ENCODE results near the gene CERKL.

The CERKL gene

DNA sequence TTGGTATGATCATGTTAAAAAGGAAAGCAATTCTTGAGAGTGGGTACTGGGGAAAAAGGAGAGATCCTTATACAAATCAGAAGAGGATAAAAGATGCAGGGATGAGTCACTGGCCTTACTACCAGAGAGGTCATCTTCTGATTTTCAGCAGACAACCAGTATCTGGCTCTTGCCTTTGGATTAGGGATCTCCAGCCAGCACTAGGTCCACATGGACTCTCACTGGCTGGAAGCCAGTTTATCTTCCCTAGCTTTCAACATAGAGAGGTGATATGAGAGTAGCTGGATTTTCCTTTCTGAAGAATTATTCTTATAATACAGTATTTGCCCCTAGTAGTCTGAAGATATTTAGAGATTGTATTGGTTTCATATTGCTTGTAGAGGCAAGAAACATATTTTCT, 30.2 kb downstream of the CERKL start:
- DNase-seq (ENCODE audit: low spot score), result no peak

DNA sequence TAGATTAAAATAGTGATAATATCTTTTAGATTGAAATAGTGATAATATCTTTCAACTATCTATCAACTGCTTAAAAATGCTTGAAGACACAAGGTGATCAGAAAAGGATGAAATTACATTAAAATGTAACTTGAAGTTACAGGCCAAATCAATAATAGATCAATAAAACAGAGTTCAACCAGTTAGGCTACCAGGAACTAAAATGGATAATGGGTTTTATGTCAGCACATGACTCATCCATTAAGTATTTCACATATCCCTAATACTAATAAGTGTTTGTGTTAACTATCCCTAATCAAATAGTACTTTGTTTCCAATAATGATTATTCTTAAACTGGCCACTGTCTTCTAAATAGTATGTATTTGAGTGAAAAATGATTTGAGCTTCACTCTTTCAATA, 33.7 kb downstream of the CERKL start:
- no peak for DNase-seq (ENCODE audit: low spot score)

DNA sequence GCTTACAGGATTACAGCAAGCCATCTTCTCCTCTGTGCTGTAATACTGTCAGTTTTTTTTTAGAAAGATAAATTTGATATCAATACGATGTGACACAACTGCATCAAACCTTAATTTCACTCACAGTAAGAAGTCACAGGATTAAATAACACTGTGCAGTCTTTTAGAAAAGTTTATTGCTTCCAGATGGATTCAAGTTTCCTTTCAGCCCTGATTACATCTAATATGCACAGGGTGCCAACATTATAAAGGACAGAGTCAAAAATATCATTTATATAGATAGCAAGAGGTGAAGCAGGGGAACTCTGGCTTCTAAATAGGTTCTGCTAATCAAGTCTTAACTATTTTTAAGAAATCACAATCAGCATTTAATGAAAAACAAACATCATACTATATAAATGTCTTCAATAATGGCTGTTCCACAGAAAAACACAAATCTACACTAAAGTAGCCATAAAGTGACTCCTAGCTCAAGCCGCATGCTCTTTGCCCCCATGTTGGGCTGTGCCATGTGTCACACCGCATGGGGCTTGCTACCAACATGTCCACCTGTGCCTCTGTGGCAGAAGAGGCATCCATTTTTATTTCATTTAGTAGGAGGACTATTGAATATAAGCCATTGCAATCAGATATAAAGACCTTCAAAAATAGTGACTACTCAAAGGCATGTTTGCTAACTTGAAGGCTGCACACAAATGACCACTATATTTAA, 35.0 kb downstream of the CERKL start:
- no peak for DNase-seq (ENCODE audit: low spot score)

DNA sequence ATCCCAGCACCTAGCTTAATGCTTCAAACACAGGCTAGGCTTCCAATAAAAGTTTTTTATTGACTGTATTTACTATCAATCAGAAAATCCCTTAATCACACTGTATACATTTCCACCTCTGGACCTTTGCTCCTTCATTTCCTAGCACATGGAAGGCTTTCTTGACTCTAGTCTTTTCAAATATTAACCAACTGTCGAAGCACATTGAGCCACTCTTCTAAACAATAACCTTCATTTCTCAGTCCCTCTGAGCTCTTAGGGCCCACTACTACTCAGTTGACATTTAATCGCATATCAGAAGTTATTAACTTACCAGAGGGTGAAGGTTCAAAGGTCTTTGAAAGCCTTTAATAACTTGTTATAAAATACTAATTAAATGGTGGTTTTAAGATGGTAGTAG, 37.4 kb downstream of the CERKL start:
- no peak for DNase-seq (ENCODE audit: low spot score)

DNA sequence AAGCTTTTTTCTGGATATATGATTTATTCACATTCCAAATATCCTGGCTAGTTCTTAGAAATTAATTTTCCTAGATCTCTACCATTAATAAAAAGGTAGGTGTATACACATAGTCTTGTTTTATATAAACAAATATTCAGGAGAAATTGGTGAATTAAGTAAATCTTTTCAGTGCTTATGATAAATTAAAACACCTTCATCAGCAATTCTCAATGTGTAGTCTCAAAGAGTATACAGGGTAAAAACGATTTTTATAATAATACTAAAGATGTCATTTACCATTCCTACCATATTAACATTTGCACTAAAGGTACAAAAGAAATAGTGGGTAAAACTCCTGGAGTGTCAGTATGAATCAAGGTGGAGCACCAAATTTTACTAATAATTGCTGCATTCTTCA, 40.2 kb downstream of the CERKL start:
- no peak for DNase-seq (ENCODE audit: low spot score)

DNA sequence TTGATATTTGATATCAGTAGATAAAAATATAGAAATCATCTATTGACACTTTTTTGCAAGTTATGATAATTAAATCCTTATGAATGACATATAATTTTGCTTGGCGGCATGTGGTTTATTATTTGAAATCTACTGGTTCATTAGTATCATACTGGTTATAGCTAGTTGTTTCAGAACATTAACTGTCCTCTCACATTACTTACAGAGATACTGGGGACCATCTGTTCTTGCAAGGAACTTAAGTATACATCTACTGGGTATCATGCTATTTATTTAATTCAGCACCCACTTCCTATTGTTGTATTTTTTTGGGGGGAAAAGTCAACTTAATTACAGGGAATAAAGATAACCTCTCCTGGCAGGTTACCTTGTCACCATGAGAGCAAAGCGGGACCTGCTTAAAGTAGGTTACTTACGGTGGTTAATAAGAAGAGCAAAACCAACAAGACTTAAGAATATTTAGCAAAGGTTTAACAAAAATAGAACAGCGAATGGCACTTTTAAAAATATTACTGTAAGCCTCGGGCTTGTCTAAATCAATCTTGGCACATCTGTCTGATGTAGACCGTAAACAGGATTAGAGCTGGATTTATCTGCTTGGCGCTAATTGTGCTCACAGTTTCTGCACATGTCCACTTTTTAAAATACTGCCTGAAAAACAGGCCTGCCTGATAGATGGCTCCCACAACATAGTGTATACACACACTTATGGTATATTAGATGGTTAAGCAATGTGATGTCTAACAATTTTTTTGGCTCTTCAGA, 41.8 kb downstream of the CERKL start:
- DNase-seq (ENCODE audit: low spot score), result no peak

DNA sequence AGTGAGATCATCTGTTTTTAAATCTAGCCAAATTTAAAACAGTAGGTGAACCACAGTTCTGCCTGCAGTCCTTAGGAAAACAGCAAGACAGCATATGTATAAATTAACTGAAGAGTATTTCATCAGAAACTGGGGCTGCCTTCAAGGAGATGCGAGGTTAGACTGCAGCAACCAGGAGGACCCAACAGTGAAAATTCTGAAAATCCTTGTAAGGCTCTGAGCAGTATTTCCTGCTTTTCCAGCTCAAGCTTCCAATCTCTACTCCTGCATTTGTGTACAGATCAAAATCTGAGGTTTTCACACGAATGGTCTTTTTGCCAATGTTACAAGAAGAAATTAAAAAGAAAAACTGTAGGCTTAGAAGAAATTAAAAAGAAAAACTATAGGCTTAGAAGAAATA, 43.7 kb downstream of the CERKL start:
- DNase-seq (ENCODE audit: low spot score), result no peak

DNA sequence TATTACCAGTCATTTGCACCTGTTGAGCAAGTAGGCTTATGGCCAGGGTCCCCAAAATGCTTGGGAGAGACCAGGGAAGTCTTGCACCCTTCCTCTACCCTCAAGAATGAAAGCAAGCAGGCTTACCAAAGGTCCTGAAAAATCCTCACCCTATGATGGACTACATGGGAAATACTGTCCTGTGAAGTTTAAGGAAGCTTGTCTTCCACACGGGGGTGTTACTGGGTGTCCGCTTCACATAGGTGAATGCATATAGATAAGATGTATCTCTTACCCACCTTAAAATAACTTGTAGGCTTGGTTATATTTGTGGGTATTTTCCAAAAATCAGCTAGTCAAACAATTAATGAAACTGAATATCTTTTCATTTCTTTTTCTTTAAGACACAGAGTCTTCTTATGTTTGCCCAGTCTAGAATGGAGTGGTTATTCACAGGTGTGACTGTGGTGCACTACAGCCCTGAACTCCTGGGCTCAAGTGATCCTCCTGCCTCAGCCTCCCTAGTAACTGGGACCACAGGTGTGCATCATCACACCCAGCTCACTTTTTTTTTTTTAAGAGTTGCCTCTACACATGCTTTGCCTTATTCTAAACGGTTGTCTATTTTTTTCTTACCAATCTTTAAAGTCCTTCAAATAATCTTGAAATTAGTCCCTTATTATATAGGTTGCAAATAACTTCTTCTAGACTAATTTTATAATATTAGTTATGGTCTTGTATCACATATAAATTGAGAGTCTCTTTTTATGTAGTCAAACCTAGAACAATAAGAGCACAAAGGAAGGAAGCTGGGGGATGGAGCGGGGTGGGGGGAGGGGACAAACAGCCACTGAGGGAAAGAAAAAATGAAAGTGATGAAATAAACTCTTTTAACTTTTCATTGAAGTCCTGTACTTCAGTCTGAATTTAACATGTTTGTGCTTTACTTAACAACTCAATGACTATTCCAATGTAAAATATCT, 49.0 kb downstream of the CERKL start:
- no peak for DNase-seq (ENCODE audit: low spot score)

DNA sequence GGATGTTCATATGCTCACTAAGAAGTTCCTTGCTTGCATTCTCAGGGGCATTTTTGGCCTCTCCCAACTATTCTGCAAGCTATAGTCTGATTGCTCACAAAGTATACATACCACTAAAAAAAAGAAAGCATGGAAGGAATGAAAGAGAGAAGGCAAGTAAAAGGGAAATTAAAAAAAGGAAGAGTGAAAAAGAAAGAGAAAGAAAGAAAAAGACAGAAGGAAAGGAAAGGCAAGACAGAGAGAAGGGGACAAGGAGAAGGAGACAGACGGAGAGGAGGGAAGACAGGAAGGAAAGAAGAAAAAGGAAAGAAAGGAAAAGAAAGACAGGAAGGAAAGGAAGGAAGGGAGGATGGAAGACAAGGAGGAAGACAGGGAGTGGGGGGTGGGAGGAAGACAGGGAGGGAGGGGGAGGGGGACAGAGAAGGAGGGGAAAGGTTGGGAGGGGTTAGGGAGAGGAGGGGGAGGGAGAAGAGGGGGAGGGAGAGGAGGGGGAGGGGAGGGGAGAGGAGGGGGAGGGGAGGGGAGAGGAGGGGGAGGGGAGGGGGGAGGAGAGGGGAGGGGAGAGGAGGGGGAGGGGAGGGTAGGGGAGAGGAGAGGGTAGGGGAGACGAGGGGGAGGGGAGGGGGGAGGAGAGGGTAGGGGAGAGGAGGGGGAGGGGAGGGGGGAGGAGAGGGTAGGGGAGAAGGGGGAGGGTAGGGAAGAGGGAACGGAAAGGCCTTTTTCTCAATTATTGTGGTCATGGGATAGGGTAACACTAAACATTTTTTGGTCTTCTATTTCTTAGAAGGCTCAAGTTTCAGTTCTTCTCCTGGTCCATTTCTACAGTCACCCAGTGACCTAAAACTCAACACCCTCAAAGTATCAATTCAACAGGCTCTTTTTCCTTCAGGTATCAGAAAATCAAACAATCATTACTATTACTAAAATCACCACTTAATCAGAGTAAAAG, 50.7 kb downstream of the CERKL start:
- DNase-seq (ENCODE audit: low spot score), result no peak

DNA sequence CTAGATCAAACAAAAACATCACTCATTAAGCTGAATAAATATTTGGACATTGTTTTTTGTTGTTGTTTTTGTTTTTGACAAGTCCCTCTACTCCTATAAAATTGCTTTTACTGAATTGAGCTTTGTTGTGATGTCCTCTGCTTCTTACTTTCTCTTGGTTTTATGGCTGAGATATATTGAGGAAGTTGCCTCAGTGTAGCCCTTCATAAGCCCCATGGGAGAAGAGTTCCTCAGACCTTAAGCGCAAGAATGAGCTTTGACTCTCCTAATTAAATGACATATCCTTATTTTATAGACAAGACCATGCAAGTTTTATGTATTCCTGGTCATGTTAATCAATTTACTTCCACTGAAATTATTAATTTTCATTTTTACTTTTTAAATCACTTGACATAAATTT, 54.9 kb downstream of the CERKL start:
- DNase-seq (ENCODE audit: low spot score), result no peak

DNA sequence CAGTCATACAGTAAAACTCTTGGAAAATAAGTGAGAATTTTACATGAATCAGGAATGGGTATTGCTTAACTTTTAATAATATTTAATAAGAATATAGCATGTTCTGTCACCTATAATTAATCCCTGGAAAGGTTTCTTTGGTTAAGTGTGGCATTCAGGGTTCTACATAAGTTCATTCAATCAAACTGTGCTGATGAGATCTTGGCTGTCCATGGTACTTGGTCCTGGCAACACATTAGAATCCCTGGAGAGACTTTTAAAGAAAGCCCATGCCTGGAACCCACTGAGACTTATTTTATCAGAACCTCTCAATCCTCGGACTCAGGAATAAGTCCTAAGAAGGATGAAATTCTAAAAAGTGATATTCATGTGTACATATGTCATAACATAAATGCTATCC, 60.3 kb downstream of the CERKL start:
- DNase-seq (ENCODE audit: low spot score), result no peak

DNA sequence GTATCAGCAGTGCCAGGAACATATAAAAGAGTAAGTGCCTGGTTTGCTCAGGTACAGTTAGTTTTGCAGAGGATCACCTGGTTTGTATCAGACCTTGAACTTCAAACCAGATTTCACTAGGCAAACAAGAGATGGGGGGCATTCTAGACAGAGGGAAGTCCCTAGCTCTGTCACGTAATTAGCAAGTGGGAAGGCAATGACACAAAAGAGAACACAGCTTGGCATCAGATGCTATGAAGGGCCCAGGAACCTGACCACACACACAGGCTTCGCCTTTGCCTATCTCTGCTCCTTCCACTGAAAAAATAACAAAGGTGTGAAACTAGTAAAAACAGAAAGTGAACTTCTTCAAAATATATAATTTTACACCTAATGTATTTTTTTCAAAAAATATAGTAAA, 62.6 kb downstream of the CERKL start:
- DNase-seq (ENCODE audit: low spot score), result no peak

DNA sequence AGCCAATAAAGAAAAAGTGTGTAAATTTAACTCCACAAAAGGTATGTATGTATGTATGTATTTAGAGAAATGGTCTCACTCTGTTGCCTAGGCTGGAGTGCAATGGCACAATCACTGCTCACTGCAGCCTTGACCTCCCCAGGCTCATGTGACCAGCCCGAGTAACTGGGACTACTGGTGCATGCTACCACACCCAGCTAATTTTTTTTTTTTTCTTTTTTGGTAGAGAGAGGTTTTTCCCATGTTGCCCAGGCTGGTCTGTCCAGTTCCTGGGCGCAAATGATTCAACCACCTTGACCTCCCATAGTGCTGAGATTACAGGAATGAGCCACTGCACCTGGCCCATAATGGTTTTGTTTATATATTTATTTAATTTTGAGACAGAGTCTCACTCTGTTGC, 67.1 kb downstream of the CERKL start:
- no peak for DNase-seq (ENCODE audit: low spot score)

DNA sequence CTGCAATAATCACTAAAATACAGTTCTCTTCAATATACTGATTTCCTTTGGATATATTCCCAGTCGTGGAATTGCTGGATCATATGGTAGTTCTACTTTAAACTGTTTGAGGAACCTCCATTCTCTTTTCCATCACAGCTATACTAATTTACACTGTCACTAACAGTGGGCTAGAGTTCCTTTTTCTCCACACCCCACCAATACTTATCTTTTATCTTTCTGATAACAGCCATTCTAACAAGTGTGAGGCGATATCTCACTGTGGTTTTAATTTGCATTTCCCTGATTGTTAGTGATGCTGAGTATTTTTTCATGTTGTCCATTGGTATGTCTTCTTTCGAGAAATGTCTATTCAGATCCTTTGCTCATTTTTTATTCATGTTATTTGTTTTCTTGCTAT, 68.4 kb downstream of the CERKL start:
- no peak for DNase-seq (ENCODE audit: low spot score)

DNA sequence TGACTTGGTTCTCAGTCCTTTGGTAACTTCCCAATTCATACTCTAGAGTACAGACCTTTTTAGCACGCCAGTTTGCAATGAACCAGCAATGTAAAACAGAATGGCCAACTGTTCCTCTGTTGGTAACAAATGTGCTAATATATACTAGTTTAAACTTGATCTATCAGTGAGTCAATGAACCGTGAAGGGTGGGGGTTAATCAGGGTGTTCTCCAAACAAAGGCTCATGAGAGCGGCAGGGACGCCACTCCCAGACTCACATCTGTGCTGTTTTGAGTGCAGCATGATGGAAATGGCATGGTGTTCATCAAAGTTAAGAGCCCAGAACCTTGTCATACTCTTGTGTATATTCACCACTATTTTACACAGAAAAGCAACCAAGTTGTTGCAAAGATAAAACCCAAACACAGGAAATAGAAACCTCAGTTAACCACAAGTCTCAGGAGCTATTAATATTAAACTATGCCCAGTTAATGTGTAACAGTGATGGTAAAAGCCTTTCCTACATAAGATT, 70.3 kb downstream of the CERKL start:
- DNase-seq (ENCODE audit: low spot score), result no peak

DNA sequence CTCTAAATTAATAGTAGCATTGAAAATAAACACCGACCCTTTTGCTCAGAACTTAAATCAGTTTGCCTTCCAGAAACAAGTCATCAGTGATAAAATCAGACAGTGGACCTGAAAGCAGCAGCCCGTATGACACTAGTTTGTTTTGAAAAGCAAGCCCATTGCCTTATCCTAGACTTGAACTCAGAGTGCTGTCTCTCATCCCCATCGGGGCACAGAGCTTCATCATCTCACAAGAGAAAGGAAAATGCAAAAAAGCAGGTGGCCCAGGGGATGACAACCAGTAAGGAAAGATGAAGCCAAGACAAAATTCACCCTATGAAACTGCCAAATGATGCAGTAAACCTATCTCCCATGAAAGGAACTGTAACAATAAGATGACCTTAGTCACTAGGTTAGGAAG, 71.2 kb downstream of the CERKL start:
- no peak for DNase-seq (ENCODE audit: low spot score)

DNA sequence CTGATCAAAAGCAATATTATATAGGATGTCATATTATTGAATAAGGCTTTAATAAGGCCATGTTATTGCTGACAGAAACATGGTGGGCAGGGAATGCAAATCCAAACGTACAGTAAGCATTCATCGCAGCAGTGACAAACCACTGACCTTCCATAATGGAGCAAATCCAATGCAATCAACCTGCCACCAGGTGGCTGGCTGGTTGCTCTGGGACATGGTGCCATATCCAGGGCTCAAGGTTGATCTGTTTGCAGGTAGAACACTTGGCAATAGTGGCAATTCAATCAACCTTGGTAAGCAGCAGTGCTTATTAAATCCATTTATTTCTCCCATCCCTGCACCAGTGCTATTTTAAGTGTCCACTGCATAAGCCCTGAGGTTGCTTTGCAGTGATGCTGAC, 75.4 kb downstream of the CERKL start:
- no peak for DNase-seq (ENCODE audit: low spot score)

DNA sequence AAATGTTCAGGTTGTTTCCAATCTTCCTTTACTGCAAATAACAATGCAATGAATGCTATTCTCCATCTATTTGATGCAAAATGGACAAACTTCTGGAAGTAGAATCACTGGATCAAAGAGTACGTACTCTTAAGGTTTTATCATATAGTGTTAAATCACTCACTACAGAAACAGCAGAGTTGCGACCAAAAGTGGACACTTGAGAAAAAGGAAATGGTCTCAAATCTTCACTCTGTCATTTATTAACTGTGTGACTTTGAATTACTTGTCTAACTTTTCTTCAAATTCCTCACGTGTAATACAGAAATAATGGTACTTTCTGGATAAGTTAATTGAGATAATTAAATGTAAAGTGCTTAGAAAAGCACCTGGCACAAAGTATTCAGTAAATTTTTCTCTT, 78.1 kb downstream of the CERKL start:
- DNase-seq (ENCODE audit: low spot score), result no peak

DNA sequence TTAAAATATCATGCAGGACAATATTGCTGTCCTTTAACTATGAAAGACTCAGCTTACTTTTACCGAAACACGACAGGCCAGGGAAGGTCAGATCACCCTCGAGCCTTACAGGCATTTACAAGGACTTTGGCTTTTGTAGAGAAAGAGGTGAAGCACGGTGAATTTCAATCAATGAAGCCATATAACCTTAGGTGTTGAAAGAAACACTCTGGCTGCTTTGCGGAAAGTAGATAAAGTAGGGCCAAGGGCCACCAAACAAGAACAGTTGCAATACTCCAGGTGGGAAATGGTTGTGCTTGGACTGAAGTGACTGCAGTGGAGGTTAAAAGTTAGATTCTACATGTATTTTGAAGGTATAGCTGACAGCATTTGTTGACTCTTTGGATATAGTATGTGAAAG, 80.5 kb downstream of the CERKL start:
- DNase-seq (ENCODE audit: low spot score), result no peak

DNA sequence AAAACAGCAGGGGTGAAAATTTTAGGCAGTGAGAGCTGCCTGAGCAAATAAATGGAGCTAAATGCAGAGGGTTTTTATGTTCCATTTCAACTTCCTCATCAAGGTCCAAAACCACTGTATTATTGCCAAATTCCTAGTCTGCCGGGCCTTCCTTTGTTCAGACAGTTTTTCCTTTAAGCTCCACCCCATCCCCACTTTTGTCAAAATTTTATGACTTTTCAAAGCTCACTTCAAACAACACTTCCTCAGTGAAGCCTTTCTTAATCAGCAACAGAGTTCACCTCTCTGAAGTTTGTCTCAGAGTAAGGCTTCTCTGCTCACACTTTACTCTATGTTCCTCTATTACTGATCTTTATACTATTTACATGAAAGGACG, 81.3 kb downstream of the CERKL start:
- no peak for DNase-seq (ENCODE audit: low spot score)

DNA sequence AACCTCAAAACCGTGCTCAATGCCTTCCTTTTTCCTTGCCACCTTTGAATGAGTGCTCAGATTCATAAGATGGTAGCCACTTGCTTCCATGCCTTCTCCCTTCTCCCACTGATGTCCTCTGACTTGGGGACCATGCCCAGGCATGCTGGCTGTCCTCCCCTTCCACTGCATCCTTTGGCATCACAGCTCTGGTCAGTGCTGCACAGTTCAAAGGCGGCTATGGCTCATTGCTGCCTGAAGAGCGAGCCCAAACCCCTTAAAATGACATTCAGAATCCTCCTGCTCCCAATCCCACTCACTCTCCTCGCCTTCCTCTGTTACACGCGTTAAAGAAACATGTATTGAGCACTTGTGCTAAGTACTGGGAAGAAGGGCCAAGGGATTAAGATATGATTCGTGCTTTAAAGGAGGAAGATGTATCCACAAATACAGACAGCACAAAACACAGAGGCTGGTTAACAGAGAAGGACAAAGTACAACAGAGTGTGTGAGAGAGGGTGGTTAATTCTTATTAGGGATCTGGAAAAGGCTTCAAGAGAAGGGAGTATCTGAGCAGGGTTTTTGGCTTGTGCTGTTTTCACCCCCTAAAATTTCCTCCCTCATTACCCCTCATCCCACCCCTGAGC, 81.8 kb downstream of the CERKL start:
- no peak for DNase-seq (ENCODE audit: low spot score)

Data from HuH-7.5 (cell line).